GM13976 (cell line): Measurements from ENCODE around the gene CPA4.

Experiments
- DNase-seq: peaks from one replicate; pipeline ENCODE4 v3.0.0; 2012; ENCODE audit warnings: low spot score
- CTCF ChIP-seq: IDR thresholded peaks from 2 replicates; pipeline ENCODE4 v1.5.1; 2012; ENCODE audit warnings: borderline replicate concordance, mild to moderate bottlenecking; ENCODE audit not compliant: insufficient read depth; ENCODE audit errors: extremely low read depth, missing control alignments, control extremely low read depth
- in situ Hi-C: fragments of 300-500 bp; cut with MboI; formaldehyde crosslinking; loops from one replicate; pipeline ENCODE4 v1.12.0; 2022; ENCODE audit warnings: low sequenced_read_pairs, mixed read lengths, inconsistent platforms; ENCODE audit not compliant: unreplicated experiment

Gene CPA4

DNA sequence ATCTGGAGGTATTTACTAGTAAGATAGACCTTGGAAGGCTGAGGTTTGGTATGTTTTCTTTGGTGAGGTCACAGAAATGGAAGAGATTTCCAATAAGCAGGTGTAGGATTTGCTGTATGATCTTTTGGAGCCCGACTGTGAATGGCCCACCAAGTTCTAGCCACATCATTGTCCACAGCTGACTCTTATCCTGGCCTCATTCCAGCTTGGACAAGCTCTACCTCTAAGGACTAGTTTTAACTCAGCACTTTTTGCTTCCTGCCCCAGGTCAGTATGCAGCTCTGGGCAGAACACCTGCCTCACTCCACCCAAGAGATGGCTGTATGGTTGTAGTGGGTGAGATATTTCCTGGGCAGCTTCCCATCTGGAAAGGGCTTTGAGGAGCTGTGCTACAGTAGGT is 6.1 kb upstream of the CPA4 start:
- in situ Hi-C loops: no loop called here
- no peak for TF ChIP-seq CTCF
- DNase-seq: no peak

- DNase-seq: no peak
- in situ Hi-C loops: no loop called here
- TF ChIP-seq CTCF: no peak
Measured at GRCh38 chr7:130288168-130288567, 4.8 kb upstream of the CPA4 start.

DNA sequence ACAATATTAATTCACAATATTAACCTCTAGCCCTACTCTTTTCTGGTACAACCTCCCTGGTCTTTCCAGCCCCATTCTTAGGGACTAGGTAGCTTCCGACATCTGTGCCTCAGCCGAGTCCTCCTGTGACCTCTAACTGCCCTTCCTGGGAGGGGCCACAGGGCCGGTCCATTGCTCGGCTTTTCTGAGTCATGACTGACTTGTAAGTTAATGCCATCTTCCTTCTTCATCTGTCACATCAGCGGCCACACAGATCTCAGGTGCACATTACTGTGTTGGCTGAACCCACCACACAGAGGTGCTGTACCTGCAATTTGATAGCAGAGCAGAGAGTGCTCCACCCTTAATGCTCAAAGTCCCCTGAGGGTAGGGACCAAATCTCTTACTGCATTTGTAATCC is 4.1 kb upstream of the CPA4 start:
- in situ Hi-C loops: no loop called here
- no peak for DNase-seq
- TF ChIP-seq CTCF: no peak

GRCh38 chr7:130289478-130289877 is 3.5 kb upstream of the CPA4 start:
- no peak for DNase-seq
- in situ Hi-C loops: no loop called here
- TF ChIP-seq CTCF: no peak

- in situ Hi-C loops: no loop called here
- TF ChIP-seq CTCF: no peak
- no peak for DNase-seq
Measured at GRCh38 chr7:130290745-130291144, 2.2 kb upstream of the CPA4 start.

DNA sequence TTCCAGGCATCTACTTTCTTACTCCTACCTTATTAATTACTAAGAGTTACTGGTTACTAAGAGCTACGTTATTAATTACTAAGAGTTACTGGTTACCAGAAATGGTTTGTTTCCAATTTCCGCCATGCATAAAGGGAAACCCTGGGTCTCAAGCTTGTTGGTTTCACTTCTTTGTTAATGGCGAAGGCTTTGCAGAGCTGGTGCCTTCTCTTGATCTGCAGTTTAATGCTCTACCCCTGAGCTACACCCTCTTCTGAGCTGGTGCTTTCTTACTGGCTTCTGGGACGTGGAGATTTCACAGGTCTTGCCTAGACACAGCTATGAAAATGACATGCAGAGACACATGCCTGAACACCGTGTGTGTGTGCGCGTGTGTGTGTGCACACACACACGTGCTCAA is 560 bp downstream of the CPA4 start:
- no peak for TF ChIP-seq CTCF
- in situ Hi-C loops: no loop called here
- DNase-seq: no peak

- in situ Hi-C loops: no loop called here
- DNase-seq: no peak
- no peak for TF ChIP-seq CTCF
Measured at GRCh38 chr7:130294314-130294713, 1.4 kb downstream of the CPA4 start.
